Measurements from ENCODE around the gene PAPLN. TPM values are rescaled to one million over a fixed set of nuclear protein-coding genes. Genes with fewer than 3 reads are reported as not detected.
"Not testable (repeated sequence)": the region's sequence is repeated elsewhere in the genome, so short reads cannot be mapped to it uniquely, and the experiment has no call there.

The PAPLN gene, protein sequence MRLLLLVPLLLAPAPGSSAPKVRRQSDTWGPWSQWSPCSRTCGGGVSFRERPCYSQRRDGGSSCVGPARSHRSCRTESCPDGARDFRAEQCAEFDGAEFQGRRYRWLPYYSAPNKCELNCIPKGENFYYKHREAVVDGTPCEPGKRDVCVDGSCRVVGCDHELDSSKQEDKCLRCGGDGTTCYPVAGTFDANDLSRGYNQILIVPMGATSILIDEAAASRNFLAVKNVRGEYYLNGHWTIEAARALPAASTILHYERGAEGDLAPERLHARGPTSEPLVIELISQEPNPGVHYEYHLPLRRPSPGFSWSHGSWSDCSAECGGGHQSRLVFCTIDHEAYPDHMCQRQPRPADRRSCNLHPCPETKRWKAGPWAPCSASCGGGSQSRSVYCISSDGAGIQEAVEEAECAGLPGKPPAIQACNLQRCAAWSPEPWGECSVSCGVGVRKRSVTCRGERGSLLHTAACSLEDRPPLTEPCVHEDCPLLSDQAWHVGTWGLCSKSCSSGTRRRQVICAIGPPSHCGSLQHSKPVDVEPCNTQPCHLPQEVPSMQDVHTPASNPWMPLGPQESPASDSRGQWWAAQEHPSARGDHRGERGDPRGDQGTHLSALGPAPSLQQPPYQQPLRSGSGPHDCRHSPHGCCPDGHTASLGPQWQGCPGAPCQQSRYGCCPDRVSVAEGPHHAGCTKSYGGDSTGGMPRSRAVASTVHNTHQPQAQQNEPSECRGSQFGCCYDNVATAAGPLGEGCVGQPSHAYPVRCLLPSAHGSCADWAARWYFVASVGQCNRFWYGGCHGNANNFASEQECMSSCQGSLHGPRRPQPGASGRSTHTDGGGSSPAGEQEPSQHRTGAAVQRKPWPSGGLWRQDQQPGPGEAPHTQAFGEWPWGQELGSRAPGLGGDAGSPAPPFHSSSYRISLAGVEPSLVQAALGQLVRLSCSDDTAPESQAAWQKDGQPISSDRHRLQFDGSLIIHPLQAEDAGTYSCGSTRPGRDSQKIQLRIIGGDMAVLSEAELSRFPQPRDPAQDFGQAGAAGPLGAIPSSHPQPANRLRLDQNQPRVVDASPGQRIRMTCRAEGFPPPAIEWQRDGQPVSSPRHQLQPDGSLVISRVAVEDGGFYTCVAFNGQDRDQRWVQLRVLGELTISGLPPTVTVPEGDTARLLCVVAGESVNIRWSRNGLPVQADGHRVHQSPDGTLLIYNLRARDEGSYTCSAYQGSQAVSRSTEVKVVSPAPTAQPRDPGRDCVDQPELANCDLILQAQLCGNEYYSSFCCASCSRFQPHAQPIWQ
- total RNA-seq: 1.6 TPM

DNA sequence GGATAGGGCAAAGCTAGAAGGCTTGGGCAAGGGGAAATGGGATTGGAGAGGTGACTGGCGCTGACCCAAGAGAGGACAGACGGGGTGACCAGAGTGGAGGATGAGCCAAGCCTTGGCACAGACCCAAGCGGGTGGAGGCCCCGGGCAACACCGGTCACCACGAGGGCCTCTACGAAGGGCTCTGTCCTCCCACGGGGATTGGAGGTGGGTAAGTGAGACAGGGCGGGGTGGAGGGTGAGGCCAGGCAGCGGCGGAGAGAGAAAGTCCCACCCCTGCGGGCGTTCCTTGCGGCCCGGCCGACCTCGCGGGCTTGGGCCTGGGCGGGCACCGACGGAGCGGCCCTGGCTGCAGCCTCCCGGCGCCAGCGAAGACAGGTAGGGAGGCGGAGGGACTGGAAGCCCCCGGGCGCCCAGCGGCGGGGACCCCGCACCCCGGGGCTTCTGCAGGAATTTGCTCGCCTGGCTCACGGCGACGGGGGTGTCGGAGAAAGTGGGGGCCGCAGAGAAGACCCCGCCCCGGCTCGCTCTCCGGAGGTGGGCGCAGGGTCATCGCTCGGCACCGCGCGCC, at the start of gene PAPLN:
TSS of gene PAPLN (plus strand) at position 288 of the 567 bp plus-strand sequence. CDS start 2,273 bp downstream, outside the sequence.
- DNase-seq: no peak

DNA sequence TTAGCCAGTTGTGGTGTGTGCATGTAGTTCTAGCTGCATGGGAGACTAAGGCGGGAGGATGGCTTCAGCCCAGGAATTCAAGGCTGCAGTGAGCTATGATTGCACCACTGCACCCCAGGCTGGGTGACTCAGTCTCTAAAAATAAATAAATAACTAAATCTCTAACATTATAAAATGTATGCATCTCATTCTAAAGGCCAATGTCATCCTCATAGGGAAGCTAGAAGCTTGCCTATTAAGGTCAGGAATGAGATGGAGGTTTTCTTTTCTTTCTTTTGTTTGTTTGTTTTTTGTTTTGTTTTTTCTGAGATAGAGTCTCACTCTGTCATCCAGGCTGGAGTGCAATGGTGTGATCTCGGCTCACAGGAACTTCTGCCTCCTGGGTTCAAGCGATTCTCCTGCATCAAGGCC, 48.8 kb upstream of the PAPLN start:
- DNase-seq: no peak

DNA sequence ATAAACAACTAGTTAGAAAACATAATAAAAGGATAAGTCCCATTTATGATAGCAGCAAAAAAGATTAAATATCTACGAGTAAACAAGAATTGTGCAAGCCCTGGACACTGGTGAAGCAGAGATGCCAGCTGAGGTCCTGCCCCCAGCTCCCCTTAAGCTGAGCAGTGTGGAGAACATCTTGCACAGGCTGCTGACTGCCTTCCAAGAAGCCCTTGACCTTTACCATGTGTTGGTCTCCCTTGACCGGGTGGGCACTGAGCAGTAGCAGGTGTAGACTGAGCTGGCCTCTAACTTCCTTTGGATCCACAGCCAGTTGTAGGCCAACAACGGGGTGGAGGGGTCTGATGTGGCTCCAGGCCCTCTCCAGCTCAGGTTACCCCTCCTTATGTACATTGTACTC, 47.7 kb upstream of the PAPLN start:
- no peak for DNase-seq

DNA sequence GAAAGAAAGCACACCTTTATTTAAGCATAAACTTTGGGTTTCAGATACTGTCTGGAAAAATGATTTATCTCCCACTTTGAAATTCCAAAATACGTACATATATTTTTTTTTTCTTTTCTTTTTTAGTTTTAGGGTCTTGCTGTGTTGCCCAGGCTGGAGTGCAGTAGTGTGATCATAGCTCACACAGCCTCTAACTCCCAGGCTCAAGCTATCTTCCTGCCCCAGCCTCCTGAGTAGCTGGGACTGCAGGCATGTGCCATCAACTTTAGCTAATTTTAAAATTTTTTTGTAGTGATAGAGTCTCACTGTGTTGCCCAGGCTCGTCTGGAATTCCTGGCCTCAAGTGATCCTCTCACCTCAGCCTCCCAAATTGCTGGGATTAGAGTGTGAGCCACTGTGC, 45.9 kb upstream of the PAPLN start:
- no peak for DNase-seq

DNA sequence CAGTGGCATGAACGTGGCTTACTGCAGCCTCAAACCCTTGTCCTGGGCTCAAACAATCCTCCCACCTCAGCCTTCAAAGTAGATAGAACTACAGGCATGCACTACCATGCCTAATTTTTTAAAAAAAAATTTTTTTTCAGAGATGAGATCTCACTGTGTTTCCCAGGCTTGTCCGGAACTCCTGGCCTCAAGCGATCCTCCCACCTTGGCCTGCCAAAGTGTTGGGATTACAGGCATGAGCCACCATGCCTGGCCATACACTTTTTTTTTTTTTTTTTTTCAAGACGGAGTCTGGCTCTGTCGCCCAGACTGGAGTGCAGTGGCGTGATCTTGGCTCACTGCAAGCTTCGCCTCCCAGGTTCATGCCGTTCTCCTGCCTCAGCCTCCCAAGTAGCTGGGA, 43.0 kb upstream of the PAPLN start:
- not testable (repeated sequence) for DNase-seq

DNA sequence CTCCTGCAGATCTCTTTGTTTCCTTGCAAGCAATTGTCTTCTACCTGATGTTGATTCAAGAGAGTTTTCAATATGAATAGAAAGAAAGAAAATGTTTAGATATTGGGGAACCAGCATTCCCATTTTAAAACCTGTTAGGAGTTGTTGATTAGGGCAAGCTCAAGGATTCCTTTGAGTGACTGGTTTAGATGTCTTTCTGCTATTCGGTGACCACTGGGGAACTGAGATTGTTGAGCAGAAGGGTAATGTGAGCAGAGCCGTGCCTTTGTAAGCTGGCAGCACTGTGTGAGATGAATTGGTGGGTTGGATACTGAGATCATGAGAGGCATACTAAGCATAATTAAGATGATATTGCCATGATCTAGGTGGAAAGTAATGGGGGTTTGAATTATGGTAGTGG, 39.1 kb upstream of the PAPLN start:
- DNase-seq: no peak

DNA sequence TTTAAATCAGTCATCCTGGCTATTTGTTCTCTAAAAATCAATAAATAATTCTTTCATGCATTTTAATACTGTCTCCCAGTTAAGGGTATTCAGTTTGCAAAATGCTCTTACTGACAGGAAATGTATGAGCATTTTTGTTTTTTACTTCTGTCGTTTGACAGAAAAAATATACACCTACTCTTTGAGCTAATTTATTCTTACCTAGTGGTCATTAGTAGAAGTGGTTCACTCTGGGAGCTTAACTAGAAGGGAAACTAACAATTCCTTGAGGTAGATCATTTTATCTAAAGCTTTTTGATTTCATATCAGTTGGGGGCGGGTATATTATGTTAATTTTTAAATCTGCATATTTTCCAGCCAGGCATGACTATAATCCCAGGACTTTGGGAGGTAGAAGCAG, 33.8 kb upstream of the PAPLN start:
- DNase-seq: no peak

DNA sequence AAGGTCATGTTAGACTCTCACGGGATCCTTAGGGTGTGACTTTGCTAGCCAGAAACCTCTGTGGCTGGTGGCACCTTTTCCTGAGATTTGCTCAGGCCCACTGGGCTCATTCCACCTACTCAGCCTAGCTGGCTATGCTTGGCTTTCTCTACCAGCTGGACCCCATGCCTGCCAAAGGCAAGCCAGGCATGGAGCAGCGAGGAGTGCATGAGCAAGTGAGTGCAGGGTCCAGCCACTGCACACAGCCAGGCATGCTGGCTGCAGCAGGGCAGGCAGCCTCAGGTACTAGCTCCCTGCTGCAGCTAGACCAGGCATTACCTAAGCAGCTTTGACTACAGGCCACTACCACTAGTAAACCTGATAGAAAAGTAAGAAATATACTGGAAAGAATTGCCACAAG, 29.7 kb upstream of the PAPLN start:
- DNase-seq: no peak

DNA sequence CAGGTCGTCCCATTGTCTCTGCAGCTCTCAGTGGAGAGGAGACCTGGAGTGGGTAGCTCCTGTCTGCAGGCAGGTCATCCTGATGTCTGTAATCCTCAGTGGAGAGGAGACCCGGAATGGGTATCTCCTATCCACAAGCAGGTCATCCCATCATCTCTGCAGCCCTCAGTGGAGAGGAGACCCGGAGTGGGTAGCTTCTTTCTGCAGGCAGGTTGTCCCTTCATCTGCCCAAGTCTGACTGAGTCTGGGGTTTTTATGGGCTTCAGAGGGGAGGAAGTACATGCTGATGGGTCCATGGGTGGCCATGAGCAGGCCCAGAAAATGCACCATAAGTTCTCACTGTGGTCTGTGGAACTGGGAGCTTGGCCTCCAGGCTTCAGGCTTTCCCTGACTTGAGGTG, 28.9 kb upstream of the PAPLN start:
- DNase-seq: no peak

DNA sequence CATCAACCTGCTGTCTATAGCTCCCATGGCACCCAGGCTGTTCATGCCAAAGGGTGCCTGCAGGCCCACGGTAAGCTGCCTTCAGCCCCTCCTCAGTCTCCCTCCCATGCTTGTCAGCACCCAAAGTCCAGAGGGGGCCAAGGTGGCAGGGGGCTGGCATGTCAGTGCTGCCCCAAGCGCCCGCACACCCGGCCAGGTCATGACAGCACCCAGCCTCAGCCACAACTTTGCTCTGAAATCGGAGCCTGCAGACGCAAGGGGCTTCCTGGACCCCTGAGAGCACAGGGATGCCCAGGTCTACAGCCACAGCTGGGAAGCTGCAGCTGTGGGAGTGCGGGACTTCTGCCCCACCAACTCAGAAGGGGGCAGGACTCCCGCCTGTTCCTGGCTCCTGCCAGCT, 28.5 kb upstream of the PAPLN start:
- DNase-seq: no peak

DNA sequence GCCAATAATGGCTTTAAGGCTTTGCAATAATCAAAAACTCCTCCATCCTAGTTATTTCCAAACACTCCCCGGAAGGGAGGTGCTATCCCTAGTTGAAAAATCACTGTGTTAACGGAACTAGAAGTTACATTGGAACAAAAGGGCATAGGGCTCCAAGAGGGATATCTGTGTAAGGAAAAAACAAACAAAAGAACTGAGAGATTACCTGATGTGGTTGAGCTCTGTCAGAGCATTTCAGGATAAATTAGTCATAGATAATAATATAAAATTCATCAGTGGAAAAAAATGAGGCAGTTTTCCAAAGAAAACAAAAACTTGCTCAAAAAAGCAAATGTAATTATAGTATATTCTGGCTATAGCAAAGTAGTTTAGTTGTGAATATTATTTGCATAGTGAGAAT, 27.4 kb upstream of the PAPLN start:
- DNase-seq: no peak

DNA sequence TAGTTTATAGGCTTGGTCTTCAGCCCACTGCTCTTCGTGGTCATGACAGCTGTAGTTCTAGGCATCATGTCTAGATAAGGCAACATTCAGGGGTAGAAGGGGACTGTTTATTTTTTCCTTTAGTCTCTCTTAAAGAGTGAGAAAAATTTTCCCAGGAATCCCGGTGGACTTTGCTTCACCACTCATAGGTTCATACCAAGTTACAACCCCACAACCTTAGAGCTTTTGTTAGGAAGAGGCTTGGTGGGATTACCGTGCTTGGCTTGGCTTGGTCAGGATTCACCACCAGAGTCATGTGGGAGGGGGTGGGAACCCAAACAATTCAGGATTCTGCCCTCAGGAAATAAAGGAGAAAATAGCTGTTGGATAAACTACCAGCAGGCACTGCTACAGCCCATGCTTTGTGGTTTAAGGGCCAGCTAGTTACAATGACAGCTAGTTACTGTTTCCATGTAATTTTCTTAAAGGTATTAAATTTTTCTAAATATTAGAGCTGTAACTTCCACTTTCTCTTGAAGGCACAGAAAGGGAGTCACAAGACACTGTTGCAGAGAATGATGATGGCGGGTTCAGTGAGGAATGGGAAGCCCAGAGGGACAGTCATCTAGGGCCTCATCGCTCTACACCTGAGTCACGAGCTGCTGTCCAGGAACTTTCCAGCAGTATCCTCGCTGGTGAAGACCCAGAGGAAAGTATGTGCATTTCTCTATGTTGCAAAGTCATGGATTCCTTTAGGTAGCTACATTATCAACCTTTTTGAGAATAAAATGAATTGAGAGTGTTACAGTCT, 25.9 kb upstream of the PAPLN start:
- no peak for DNase-seq

DNA sequence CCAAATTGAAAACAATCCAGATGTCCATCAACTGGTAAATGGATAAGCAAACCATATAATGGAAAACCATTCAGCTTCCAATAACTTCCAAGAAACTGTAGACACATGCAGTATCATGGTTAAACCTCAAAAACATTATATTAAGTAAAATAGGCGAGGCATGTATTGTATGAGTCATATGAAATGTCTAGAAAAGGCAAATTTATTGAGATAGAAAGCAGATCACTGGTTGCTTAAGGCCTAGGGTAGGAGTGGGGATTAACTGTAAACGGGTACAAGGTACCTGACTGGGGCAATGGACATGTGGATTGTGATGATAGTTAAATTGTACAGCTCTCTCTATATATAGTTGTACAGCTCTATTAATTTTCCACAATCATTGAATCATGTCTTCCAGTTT, 21.3 kb upstream of the PAPLN start:
- no peak for DNase-seq

DNA sequence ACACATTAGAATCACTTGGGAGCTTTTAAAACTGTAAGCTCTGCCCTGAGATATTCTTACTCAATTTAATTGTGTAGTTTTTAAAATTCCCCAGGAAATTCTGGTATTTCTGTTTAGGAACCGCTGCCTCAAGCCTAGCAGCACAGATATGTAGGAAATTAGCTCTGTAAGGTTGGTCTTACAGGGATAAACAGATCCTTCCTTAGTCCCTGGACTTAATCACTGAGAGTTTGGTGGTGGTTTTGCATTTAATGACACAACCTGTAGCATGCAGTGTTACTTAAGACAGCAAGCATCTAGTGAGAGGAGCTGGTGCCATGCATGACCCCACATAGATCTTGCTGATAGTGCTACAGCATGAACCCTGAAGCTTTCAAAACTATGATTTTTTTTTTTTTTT, 19.9 kb upstream of the PAPLN start:
- no peak for DNase-seq

DNA sequence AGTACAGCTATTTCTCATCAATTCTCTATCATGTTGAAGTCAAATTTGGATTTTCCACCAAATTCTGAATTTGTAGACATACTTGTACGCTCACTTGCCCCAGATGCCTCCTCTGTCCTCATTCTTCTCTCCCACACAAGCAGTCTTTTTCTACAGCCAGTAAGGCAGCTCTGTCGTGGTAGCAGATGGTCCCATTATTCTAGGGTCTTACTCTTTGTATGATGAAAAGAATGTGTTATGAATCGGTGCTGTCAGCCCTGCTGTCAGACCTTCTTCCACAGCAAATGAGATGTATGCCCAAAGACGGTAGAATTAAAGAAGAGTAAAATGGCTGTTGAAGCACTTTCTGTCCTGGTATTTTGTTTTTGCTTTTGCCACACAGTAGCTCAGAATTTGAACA, 17.2 kb upstream of the PAPLN start:
- DNase-seq: no peak

DNA sequence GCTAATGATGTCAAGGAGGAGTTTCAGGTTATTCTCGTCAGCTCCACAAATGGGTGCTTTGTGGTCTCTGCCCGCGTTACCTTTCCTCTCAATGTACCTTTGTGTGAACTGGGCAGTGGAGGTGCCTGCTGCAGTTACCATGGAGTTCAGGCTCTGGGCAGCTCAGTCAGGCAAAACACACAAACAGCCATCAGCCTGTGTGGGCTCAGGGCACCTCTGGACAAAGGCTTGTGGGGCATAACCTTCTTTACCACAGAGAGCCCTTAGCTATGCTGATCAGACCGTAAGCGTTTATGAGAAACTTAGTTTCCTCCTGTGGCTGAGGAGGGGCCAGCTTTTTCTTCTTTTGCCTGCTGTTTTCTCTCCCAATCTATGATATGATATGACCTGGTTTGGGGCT, 16.7 kb upstream of the PAPLN start:
- DNase-seq: no peak

DNA sequence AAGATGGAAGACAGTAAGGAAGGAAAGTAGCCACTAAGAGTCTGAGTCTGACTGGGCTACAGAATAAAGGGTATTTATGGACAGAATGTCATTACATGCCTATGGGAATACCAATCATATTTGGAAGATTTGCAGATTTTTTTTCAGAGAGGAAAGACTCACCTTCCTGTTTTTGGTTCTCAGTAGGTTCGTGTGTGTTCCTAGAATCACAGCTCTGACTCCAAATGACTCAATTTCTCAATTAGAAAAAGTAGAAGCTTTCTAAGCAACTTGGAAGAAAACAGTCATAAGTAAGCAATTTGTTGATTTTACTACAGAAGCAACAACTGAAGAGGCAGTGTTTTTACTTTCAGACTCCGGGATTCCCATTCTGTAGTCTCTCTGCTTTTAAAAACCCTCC, 15.4 kb upstream of the PAPLN start:
- no peak for DNase-seq

DNA sequence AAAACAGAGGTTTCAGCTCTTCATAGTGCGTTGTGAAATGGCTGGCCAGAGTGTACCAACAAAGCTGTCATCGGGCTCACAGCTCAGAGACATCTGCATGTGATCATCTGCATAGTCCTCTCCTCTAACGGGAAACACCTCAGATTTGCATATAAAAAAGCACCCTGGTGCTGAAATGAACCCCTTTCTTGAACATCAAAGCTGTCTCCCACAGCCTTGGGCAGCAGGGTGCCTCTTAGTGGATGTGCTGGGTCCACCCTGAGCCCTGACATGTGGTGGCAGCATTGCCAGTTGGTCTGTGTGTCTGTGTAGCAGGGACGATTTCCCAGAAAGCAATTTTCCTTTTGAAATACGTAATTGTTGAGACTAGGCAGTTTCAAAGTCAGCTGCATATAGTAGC, 14.3 kb upstream of the PAPLN start:
- DNase-seq: no peak

DNA sequence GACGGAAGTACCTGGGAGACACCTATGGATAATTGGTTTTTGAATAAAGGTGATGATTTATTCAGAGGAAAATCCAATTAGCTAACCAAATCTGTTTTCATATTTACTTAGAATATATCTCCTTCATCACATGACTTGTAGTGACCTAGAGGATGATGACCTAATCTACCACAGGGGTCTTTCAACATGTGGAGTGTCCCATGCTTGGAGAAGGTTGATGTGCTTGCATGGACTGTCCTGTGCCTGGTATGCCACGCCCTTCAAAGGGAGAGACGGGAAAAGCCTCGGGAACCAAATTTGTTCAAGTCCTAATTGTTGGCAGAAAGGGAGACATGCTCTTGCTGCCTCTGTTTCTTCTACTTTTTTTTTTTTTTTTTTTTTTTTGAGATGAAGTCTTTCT, 11.8 kb upstream of the PAPLN start:
- DNase-seq: no peak

DNA sequence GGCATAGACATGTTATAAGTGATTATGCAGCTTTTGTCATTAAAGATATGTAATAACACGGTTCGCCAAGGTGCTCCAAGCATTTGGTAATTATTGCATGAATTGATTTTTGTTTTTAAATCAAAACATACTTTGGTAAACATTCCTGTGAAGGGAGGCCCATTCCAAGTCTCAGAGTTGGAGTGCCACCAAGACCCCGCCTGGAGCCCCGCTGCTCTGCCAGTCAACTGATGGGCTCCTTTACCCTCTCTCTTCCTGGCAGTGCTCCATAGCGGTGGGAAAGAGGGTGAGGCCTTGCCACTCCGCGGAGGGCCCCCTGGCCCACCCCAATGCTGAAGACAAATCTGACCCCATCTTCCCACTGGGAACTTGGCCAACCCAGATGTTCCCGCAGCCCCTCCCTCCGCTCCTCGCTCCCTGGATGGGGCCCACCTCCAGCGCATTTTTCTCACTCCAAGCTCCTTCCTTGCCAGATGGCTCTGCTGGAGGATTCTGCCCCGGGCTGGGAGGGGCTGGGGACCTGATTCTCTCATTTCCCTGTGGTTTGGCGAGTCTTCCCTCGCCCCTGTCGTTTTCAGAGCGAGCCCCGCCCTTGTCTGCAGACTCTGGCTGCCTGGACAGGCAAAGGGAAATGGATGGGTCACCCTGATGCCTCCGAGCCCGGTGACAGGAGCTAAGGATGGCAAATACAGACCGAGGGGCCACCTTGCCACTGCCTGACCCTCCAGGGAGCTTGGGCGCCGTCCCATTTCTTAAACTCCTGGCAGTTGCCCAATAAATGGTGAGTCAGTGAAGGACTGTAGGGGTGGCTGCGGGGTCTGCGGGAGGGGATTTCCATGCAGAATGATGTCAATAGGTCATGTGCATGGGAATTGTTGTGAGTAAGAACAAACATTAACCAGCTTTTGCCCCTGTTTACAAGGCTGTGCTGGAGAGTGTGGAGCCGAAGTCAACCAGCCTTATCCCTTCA, 9.2 kb upstream of the PAPLN start:
- DNase-seq: no peak

All from occipital lobe (tissue), 2 donors.